Peyer's patch (tissue), 4 donors: ENCODE results near the gene DMKN.

ENCODE experiments used
- POLR2A ChIP-seq, 2 donors: fragments of 450-650 bp; IDR thresholded peaks; one replicate each; pipeline ENCODE4 v1.5.1; 2017; ENCODE audit warnings: antibody characterized with exemption in 2 of 2, mild to moderate bottlenecking in 2 of 2, moderate library complexity in 2 of 2
- TF ChIP-seq, protein P1 (sequence below), 6 experiments: fragments of 450-650 bp in 4 of 6; fragments of 200-600 bp in 2 of 6; sonication (generic) in 1 of 6; IDR thresholded peaks; one replicate each; pipeline ENCODE4 v1.5.1; 2017 to 2019; ENCODE audit warnings: antibody characterized with exemption in 6 of 6, mild to moderate bottlenecking in 3 of 6, moderate library complexity in 1 of 6

DNA sequence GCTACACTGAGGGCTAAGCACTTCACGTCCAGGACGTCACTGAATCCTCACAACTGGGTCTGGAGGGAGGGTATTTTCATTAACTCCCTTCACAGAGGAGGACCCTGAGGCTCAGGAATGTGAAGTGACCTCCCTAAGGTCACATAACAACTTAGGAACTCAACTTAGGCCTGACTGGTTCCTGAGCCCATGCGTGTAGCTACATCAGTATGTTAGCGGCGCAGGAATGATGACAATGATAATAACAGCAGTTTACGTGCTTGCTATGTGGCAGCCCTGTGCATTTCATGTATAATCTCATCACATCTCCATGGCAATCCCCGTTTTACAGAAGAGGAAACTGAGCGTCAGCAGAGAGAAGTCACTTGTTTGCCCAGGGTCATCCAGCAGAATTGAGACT lies 41.5 kb downstream of the DMKN start:
- TF ChIP-seq, protein P1, sequence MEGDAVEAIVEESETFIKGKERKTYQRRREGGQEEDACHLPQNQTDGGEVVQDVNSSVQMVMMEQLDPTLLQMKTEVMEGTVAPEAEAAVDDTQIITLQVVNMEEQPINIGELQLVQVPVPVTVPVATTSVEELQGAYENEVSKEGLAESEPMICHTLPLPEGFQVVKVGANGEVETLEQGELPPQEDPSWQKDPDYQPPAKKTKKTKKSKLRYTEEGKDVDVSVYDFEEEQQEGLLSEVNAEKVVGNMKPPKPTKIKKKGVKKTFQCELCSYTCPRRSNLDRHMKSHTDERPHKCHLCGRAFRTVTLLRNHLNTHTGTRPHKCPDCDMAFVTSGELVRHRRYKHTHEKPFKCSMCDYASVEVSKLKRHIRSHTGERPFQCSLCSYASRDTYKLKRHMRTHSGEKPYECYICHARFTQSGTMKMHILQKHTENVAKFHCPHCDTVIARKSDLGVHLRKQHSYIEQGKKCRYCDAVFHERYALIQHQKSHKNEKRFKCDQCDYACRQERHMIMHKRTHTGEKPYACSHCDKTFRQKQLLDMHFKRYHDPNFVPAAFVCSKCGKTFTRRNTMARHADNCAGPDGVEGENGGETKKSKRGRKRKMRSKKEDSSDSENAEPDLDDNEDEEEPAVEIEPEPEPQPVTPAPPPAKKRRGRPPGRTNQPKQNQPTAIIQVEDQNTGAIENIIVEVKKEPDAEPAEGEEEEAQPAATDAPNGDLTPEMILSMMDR (IDR thresholded peaks at IDR 0.05) = no peak
- no peak for TF ChIP-seq POLR2A (IDR thresholded peaks at IDR 0.05)
